ENCODE results near the gene TTLL13. TPM values are rescaled to one million over a fixed set of nuclear protein-coding genes. Genes with fewer than 3 reads are reported as not detected.

The TTLL13 gene
- total and polyA plus RNA-seq, 9 of the 15 experiments (the other 6 are each of a cell fraction or from before 2014, with no cell fraction given): 0.05 to 0.24 (median 0.11) TPM; not detected in 1

GRCh38 chr15:90239371-90239770 lies 10.0 kb upstream of the TTLL13 start (continued):
- TF ChIP-seq PHF8 (IDR thresholded peaks at IDR 0.05; ENCODE audit: borderline replicate concordance, low read length): no peak
- TF ChIP-seq SAFB2 (IDR thresholded peaks at IDR 0.05; ENCODE audit: borderline replicate concordance, low read depth, low read length, severe bottlenecking): no peak
- peak; percentile 63; the same call in 1 of the 2 replicates for TF ChIP-seq SP1 (CRISPR knock-in tag; IDR thresholded peaks at IDR 0.05)
- peak in 1 of 2 experiments; percentile 54; a peak in 1 of 4 replicates for TF ChIP-seq FOXK2 (conservative IDR thresholded peaks at IDR 0.05 in 1 of 2, IDR thresholded peaks at IDR 0.05 in 1 of 2; ENCODE audit: low read depth in 2 of 2)
- TF ChIP-seq MEIS2 (IDR thresholded peaks at IDR 0.05; ENCODE audit: partially characterized antibody): peak; percentile 34
- no peak for TF ChIP-seq POU5F1 (IDR thresholded peaks at IDR 0.05; ENCODE audit: borderline replicate concordance, low read depth, low read length, partially characterized antibody)
- TF ChIP-seq SPI1 (IDR thresholded peaks at IDR 0.05; ENCODE audit: borderline replicate concordance, low read depth, low read length): no peak
- no peak for TF ChIP-seq TCF15 (CRISPR knock-in tag; IDR thresholded peaks at IDR 0.05)
- TF ChIP-seq E2F1 (CRISPR knock-in tag; IDR thresholded peaks at IDR 0.05): no peak
- no peak for TF ChIP-seq RBFOX2 (IDR thresholded peaks at IDR 0.05; ENCODE audit: low read depth, low read length)
- TF ChIP-seq JUND (IDR thresholded peaks at IDR 0.05; ENCODE audit: borderline replicate concordance, low read depth, low read length): peak; percentile 42; the same call in 1 of the 2 replicates
- TF ChIP-seq JUND (tag; IDR thresholded peaks at IDR 0.05; ENCODE audit: borderline replicate concordance, low read depth, low read length): peak; percentile 27; the same call in 1 of the 3 replicates
- TF ChIP-seq NRF1 (conservative IDR thresholded peaks at IDR 0.05 in 1 of 2, IDR thresholded peaks at IDR 0.05 in 1 of 2): no peak
- TF ChIP-seq L3MBTL2 (IDR thresholded peaks at IDR 0.05): 0 out of 2 replicates have a peak, but pooled peaks have one; percentile 12
- no peak for TF ChIP-seq CBX8 (IDR thresholded peaks at IDR 0.05; ENCODE audit: borderline replicate concordance, extremely low read depth, low read depth, low read length, poor library complexity, severe bottlenecking)
- TF ChIP-seq POLR2B (IDR thresholded peaks at IDR 0.05; ENCODE audit: low read depth, partially characterized antibody): no peak
- TF ChIP-seq GTF2A2 (tag; IDR thresholded peaks at IDR 0.05): no peak
- no peak for TF ChIP-seq SMARCB1 (IDR thresholded peaks at IDR 0.05; ENCODE audit: insufficient read length, low read depth)
- TF ChIP-seq TBP (optimal IDR thresholded peaks at IDR 0.05; ENCODE audit: low read depth, low read length): peak; percentile 42
- TF ChIP-seq SMARCA4 (IDR thresholded peaks at IDR 0.05): 0 out of 2 replicates have a peak, but pooled peaks have one; percentile 15
- TF ChIP-seq CEBPZ (IDR thresholded peaks at IDR 0.05; ENCODE audit: borderline replicate concordance, low read depth, low read length): no peak
- TF ChIP-seq PKNOX1 (IDR thresholded peaks at IDR 0.05): 0 out of 2 replicates have a peak, but pooled peaks have one; percentile 17

All from K562 (cell line).